GM18861 (cell line): ENCODE results near the gene PDE10A.
"Not testable (repeated sequence)": the region's sequence is repeated elsewhere in the genome, so short reads cannot be mapped to it uniquely, and the experiment has no call there.

ENCODE experiments used
- ATAC-seq: cut with Tn5 transposase; IDR thresholded peaks from one replicate; pipeline ENCODE4 v1.9.1; 2021; ENCODE audit not compliant: unreplicated experiment

PDE10A gene

DNA sequence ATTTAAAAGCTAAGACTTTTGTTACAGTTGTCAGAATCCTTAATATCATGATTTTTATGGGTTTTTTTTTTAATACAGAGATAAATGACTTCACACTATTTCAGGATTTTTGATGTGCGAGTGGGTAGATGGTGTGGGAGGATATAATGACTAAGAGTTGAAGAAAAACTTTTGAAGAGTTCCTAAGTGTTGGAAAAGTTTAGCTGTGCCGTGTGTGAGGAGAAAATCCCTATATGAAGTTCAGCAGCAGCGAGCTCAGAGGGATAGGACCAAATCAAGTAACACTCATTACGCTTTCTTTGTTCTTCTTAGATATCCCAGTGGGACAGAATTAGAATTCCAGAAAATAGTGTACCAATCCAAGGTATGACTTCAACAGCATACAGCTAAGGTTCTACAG, 34.1 kb downstream of the PDE10A start:
- no peak for ATAC-seq

DNA sequence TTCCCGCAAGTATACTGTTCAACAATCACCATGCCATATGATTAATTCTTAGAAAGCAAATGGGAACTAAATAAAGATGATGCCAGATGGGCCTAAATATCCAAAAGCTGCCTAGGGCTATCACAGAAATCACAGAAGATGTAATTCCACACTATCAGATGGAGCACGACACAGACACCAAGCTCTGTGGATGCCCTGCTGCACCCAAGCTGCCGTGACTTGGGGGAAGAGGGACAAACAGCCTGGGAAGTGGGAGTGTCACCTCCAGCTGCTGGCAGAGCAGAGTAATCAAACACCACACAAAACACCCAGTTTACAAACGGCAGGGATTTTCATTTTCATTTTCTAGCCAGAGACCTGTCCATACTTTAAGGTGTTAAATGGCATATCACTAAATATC, 35.7 kb downstream of the PDE10A start:
- ATAC-seq: no peak

DNA sequence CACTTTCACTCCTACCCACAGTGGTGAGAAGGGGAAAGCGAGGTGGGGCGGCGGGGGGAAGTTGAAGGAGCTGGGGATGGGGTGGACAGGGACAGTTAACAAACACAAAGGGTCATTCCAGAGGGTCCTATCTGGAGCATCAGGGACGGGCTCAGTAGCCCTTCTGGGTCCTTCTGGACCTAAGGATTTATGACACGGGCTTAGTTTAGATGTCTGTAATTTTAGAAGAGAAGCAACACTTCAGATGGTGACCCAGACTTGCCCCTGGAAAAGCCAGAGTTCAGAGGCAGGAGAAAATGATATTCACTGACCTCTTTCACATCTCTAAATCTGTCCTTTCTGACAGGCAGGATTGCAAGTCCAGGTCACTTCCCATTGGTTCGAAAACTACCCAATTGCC, 36.3 kb downstream of the PDE10A start:
- ATAC-seq: no peak

DNA sequence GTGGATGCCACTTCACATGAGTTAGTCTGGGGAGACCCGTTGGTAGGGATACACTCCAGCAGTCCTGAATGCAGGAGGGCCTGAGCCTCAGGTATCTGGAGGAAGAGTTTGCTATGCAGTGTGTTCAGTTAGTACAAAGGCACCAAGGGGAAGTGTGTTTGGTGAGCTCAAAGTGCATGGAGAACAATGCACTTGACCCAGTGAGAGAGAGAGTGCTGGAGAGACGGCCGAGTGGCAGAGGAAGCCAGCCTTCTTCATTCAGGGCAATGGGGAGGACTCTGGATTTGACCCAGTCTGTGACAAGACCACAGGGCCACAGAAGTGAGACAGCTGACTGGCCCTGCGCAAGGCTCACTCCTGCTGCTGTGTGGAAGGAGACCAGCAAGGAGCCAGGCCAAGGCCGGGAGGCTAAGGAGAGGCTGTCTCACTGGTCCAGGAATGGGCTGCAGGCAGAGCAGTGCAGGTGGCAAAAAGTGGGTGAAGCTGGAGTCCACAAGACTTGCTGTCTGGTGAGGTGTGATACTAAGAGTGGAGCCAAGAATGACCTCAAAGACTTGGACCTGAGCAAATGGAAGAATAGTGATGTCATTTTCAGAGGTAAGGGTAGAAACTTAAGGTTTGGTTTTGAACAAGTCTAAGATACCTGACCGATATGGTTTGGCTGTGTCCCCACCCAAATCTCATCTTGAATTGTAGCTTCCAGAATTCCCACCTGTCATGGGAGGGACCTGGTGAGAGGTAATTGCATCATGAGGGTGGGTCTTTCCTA, 38.0 kb downstream of the PDE10A start:
- ATAC-seq: no peak

DNA sequence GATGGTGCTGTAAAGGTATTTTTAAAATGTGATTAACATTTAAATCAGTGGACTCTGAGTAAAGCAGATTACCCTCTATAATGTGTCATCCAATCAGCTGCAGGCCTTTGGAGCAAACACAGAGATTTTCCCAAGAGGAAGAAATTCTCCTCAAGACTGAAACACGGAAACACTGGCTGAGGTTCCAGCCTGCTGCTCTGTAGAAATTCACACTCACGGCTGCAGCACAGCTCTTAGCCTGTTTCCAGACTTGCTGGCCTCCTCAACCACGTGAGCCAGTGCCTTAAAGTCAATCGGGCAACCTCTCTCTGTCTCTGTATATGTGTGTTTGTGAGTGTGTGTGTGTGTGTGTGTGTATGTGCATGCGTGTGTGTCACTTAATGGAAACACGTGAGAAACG, 41.1 kb downstream of the PDE10A start:
- ATAC-seq: no peak

DNA sequence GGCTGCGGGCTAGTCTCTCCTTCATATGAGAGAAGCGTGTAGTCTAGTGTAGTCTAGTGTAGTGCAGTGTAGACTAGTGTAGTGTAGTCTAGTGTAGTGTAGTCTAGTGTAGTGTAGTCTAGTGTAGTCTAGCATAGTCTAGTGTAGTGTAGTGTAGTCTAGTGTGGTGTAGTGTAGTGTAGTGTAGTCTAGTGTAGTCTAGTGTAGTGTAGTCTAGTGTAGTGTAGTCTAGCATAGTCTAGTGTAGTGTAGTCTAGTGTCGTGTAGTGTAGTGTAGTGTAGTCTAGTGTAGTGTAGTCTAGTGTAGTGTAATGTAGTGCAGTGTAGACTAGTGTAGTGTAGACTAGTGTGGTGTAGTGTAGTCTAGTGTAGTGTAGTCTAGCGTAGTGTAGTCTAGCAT, 44.1 kb downstream of the PDE10A start:
- not testable (repeated sequence) for ATAC-seq

DNA sequence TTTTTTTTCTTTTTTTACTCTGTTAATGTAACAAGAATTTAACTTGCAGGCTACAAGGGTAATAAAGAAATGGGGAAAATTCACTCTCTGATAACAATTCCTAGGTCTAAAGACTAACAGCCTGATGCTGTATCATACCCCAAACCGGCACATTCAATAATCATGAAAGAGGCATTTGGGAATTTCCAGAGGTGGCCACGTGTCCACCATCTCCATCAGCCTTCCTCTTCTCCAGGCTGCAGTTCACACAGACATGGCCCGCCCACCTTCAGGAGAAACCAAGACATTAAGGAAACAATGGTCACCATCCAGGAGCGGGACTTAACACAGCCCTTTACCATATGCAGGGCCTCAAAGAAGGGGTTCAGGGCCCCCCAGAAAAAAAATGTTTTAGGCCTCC, 44.8 kb downstream of the PDE10A start:
- ATAC-seq: no peak

DNA sequence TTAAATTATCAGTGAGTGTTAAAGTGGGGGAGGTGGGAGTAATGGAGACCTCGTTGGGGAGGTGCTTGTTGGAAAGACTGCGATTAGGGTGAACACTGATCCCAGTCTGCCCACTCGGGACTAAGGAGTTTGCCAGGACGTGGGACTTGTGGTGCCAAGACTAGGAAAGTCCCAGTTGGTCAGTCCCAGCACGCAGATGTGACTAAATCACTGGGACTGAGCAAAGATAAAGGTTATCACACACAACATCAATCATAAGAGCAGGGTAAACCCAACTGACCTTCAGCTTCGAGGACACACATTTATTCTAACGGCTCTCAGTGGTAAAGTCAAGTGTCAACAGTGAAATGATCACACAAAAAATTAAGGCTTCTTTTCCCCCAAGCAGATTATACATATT, 45.5 kb downstream of the PDE10A start:
- ATAC-seq: no peak

DNA sequence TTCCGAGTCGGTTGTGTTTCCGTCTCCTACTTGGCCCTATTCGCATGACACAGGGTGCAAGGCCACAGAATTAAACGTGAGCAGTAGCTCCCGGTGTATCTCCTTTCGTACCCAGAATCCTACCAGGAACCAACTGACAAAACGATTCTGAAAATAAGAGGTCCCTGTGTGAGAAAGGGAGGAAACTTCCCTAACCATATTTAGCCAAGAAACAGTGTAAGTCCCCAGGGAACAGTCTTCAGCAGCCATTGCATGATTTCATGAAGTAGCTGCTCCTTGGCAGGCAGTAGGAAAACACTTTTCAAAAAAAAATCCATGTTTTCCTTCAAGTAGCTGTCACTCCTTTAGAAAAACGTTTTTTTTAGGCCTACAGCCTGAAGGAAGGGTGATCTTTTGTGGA, 46.9 kb downstream of the PDE10A start:
- ATAC-seq: no peak

DNA sequence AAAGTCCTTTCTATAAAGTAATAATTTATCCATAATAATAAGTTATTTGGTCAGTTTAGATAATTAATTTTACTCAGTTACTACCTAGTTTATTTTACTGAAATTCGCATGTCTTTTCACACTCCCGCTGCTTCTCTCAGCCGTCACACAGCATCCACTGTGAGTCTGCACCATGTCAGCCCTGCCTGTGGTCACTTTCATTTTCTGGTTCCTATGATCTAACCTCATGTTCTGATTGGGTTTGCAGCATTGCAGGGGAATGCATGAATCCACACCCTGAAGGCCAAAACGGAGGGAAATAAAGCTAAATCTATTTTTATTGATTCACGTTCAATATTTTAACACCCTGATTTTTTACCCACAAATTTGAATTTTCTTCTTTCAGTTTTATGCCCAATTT, 47.4 kb downstream of the PDE10A start:
- peak; percentile 72 for ATAC-seq

DNA sequence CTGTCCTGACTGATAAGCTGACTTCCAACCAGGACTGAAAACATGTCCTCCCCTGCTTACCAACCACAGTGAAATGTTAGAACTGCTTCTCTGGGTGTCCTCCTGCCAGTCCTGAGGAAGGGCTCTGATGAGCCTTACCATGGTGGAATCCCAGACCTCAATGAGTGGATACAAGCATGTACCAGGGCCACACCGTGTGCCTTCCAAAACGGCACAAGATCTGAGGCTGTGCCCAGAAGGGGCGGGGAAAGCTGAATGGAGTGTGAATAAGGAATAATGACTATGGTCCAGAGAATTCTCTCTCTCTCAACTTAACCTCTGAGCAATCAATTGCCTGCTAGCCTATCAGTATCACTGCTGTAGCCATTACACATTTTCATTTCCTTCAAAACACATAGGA, 51.7 kb downstream of the PDE10A start:
- no peak for ATAC-seq

DNA sequence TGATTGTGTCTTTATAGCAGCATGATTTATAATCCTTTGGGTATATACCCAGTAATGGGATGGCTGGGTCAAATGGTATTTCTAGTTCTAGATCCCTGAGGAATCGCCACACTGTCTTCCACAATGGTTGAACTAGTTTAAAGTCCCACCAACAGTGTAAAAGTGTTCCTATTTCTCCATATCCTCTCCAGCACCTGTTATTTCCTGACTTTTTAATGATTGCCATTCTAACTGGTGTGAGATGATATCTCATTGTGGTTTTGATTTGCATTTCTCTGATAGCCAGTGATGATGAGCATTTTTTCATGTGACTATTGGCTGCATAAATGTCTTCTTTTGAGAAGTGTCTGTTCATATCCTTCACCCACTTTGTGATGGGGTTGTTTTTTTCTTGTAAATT, 54.5 kb downstream of the PDE10A start:
- ATAC-seq: not testable (repeated sequence)

DNA sequence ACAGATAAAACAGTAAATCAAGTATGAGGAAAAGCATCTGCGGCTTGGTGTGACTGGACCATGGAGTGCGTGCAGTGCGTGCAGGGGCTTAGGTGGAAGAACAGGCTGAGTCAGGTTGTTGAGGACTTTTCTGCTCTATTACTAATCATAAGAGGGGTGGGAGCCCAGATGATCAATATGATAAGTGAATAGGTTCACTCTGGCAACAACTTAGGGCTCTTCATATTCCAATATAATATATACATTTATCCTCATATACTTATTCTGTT, 56.4 kb downstream of the PDE10A start:
- no peak for ATAC-seq

DNA sequence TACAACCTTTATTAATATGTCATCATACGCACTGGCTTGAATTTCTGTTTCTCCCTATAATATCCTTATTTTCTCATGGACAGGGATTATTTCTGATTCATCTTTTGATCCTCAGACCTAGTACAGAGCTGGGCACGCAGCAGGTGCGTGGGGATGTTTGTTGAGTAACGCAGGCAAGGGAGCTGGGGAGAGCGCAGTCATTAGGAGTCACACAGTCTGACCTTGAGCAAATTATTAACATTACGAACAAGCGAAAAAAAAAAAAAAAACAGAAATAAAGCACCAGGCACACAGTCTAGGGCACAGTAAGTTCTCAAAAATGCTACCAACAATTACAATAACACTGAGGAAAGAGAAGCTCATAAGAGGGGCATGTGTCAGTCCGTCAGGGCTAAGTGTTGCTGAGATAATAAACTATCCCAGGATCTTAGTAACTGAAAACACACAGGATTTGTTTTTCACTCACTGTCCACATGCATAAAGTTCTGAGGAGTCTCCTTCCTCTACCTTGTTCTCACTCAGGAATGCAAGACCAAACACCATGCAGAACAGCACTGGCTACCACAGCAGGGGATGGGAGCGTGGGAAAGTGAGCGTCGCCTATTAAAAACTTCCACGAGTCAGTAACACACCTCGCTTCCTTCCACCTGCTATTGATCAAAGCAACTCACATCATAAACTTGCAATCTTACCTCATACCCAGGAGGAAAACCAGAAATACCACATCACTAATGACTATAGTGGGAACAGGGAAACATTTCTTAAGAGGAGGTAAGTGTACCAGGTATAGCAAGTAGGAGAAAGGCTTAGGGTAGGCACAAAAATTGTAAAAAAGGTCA, 56.9 kb downstream of the PDE10A start:
- no peak for ATAC-seq

DNA sequence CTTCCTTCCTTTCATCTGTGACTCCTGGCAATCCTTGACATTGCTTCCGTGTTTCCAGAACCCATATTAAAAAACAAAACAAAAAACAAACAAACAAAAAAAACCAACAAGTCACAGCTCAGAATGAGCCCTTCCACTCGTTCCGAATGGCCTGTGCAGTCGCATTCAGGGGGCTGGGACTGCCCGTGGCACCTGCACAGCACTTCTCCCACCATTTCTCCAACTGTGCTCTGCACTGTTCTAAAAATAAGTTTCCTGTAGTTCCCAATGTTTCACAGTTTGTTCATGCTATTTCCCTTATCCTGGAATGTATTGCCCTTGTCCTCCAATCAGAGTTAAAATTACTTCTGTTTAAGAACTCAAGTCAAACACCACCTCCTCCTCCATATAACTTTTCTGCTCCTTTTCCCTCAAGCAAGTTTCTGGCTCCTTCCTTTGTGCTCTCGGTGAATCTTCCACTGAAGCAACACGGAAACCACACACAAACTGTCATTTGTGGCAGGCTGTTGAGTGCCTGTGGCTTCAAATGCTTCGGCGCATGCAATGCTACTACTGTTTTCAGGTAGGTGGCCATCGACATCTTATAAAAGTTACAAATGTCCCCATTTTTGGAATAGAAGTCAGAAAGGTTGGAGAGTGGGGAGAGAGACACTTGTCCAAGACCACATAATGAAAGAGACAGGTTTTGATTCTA, 57.7 kb downstream of the PDE10A start:
- no peak for ATAC-seq

DNA sequence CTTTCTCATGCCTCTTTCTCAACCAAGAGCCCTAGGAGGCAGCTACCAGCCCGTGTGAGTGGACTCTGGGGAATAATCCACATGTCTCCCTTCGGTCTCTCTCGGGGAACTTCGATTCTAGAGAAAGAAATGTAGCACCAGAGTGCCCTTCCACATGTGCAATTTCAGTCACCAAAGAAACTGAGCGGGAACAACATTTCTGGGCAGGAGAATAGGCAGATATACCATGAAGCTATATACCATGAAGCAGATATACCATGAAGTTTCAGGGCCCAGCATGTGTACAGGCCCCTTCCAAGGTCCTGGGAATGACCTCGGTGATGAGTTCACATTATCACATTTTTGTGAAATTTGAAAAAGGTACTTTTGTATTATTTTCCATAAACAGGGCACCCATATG, 60.8 kb downstream of the PDE10A start:
- no peak for ATAC-seq

DNA sequence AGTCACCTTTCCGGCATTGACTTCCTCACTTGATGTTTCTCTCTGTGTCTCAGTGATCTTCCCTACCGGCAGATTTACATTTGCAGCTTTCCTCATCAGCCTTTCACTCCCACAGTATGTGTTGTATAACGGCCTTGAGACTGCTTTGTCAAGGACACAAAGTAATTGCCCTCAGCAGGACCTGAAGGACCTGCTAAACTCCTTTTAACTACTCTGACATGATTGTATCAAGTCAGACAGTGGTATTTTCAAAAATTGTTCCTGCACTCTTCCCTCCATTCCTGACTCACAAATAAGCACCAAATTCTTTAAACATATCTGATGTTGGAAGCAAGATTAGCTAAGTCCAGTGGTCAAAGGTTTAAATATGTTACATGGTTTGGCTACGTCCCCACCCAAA, 62.4 kb downstream of the PDE10A start:
- no peak for ATAC-seq

DNA sequence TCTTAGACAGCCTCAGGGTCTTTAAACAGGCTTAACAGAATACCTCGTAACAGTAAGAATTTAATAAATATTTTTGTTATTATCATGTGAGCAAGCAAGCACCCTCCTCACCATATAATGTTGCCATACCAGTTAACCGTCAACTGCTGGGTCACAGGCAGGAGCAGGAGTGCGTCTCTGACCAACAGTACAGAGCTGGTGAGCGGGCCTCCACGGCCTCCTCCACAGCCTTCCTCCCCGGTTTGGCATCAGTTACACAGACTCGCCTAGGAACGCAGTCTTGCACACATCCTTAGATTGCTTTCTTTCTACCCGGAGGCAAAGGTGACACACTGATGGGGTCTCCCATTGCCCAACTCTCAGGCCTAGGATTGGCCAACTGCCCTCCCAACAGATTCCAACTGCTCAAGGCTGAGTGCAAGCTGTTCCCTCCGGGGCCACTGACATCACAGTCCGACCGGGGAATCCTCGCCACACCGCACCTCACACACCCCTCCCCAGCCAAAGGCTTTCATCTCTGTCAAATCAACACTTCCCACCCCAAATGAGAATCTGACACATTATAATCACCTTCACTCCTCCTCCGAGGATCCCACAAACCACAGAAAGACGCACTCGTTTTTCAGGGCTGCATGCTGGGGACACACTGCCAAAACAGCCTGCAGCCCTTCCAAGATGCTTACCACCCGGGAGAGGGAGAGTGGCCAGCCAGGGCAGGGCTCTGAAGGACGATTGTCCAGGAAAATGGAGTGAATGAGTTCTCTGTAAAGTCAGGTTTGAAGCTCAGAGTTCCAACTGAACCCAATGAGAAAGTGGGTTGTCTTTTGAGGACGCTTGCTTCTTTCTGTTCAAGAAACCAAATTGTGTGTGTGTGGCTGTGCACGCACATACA, 63.2 kb downstream of the PDE10A start:
- no peak for ATAC-seq

DNA sequence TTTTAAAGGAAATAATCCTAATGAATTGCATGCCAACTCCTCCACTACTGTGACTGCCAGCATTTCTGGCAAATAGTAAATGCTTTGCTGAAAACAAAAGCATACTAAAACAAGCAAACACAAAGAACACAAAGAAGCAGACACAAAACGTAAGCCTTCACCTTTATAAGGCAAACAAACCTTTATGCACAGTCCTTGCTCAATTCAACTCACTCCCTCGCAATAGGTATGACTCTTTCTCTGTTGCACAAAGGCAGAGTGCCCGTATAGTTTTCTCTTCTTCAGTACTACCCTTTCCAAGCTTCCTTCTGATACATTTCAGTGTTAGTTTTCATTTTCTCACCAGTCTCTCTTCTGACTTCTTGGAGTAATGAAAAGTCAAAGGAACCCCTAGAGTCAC, 63.9 kb downstream of the PDE10A start:
- no peak for ATAC-seq

DNA sequence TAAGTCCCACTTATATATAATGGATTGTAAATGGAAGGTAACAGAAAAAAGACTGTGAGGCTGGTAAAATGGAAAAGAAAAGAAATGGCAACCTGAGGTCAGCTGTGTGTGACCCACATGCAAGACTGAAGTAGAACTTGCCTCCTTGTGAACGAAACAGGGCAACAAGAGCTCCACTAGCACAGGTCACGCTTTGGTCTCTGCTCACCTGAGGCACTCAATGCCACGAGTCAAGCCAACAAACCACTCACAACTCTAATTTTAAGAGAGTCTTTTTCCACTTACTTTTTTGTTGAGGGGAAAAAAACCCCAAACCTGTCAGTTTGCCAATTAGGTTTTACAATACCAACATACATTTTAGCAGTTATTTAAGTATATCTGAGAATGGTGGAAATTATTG, 65.2 kb downstream of the PDE10A start:
- ATAC-seq: no peak
